Stimulated activated effector memory CD8-positive, alpha-beta T cell treated with anti-CD3 and anti-CD28 coated beads, Interleukin-12 subunit alpha, Interleukin-12 subunit beta, amount 100 ng/mL, for 72 hours (primary cell): ENCODE results near the gene HPN.
"Not testable (repeated sequence)": the region's sequence is repeated elsewhere in the genome, so short reads cannot be mapped to it uniquely, and the experiment has no call there.

Experiments
- ATAC-seq: fragments of 150-1000 bp; cut with Tn5 transposase; 2 replicates; pipeline ENCODE4 v1.10.0; 2021
- DNase-seq, 2 donors: peaks; one replicate each; pipeline ENCODE4 v3.0.0; 2021 to 2022; ENCODE audit warnings: low spot score in 2 of 2
- H3K27ac Mint-ChIP-seq: one replicate; pipeline ENCODE4 v1.8.0; 2022; ENCODE audit warnings: mild to moderate bottlenecking, mixed read lengths
- H3K36me3 Mint-ChIP-seq: one replicate; pipeline ENCODE4 v1.8.0; 2022; ENCODE audit warnings: mild to moderate bottlenecking, mixed read lengths
- H3K4me1 Mint-ChIP-seq: one replicate; pipeline ENCODE4 v1.8.0; 2022; ENCODE audit warnings: mixed read lengths
- H3K4me3 Mint-ChIP-seq: one replicate; pipeline ENCODE4 v1.8.0; 2022; ENCODE audit warnings: mild to moderate bottlenecking, mixed read lengths
- H3K9me3 Mint-ChIP-seq: one replicate; pipeline ENCODE4 v1.8.0; 2022; ENCODE audit warnings: mixed read lengths

HPN gene

GRCh38 chr19:35100588-35101533 lies 59.3 kb downstream of the HPN start:
- DNase-seq (no peak), ATAC-seq (no peak)
- Mint-ChIP-seq H3K36me3 (peaks cover 5% of the 10 kb centered on the region), H3K9me3 (no peaks in the 10 kb centered on the region), H3K4me1 (peaks cover 5% of the 10 kb centered on the region), H3K27ac (no peak overlapping the region), H3K4me3 (no peak overlapping the region)

DNA sequence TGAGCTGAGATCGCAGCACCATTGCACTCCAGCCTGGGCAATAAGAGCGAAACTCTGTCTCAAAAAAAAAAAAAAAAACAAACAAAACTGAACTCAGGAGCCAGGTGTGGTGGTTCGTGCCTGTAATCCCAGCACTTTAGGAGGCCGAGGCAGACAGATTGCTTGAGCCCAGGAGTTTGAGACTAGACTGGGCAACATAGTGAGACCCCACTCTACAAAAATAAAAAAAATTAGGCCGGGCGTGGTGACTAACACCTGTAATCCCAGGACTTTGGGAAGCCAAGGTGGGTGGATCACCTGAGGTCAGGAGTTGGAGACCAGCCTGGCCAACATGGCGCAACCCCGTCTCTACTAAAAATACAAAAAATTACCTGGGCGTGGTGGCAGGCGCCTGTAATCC lies 60.4 kb downstream of the HPN start:
- not testable (repeated sequence) for H3K36me3 Mint-ChIP-seq, ATAC-seq, H3K27ac Mint-ChIP-seq, H3K4me1 Mint-ChIP-seq, H3K4me3 Mint-ChIP-seq, DNase-seq, H3K9me3 Mint-ChIP-seq

DNA sequence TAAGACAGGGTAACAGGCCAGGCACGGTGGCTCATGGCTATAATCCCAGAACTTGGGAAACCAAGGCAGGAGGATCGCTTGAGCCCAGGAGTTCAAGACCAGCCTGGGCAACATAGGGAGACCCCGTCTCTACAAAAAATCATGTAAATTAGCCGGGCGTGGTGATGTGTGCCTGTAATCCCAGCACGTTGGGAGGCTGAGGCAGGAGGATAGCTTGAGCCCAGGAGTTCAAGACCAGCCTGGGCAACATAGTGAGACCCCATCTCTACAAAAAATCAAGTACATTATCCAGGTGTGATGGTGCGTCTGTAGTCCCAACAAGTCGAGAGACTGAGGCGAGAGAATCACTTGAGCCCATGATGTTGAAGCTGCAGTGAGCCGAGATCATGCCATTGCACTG lies 62.1 kb downstream of the HPN start:
- H3K36me3 Mint-ChIP-seq, ATAC-seq, H3K9me3 Mint-ChIP-seq, H3K27ac Mint-ChIP-seq, DNase-seq, H3K4me3 Mint-ChIP-seq: not testable (repeated sequence)
- H3K4me1 Mint-ChIP-seq, result peaks cover 12% of the 10 kb centered on the region

DNA sequence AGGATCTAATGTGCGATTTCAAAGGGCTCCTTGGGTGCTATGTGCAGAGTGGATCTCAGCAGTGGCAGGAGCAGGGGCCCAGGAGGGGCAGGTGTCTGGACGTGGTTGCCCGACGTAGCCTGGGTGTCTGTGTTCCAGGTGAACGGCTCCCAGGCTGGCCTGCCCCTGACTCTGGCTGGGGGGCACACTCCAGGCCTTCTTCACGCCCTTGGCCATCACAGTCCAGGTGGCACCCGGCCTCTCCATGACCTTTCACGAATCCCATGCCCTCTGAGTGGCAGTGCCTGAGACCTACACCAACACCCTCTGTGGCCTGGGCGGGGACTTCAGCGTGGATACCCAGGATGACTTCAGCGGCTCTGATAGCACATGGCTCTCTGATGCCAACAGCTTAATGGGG lies 62.8 kb downstream of the HPN start:
- Mint-ChIP-seq H3K36me3 (peaks cover 5% of the 10 kb centered on the region), H3K4me3 (no peak overlapping the region)
- no peak for ATAC-seq

DNA sequence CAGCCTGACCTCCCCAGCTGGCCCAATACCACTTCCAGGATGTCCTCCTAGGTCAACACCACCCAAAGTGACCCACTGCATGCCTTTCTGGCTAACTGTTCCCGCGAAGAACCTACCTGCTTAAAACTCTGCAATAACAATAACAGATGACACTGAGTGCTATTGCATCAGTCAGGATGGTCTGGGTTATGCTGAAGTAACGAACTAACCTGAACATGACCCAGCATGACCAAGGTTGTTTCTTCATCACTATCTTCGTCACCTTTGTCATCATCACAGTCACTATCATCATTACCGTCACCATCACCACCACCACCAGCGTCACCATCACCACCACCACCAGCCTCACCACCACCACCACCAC lies 63.5 kb downstream of the HPN start:
- ATAC-seq, result no peak
- Mint-ChIP-seq H3K27ac (no peak overlapping the region), H3K4me1 (peaks cover 12% of the 10 kb centered on the region), H3K4me3 (no peak overlapping the region), H3K36me3 (peaks cover 5% of the 10 kb centered on the region), H3K9me3 (peaks cover 3% of the 10 kb centered on the region)
- no peak for DNase-seq

More for the DNA sequence above, 62.8 kb downstream of the HPN start:
- Mint-ChIP-seq H3K4me1 (peaks cover 12% of the 10 kb centered on the region), H3K27ac (no peak overlapping the region), H3K9me3 (peaks cover 3% of the 10 kb centered on the region)
- DNase-seq, result no peak

GRCh38 chr19:35105411-35106290 lies 64.1 kb downstream of the HPN start:
- H3K27ac Mint-ChIP-seq, result no peak overlapping the region
- peaks cover 5% of the 10 kb centered on the region for H3K36me3 Mint-ChIP-seq
- no peak for DNase-seq

DNA sequence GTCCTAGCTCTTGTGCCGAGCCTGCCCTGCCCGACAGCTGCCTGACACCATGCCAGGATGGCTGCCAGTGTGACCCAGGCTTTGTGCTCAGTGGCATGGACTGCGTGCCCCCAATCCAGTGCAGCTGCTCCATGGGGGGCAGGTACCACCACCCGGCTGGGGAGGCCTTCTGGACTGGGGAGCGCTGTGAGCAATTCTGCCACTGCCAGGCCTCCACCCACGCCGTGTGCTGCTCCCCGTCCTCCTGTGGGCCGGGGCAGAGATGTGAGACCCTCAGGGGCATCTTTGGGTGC lies 64.7 kb downstream of the HPN start:
- DNase-seq (no peak), ATAC-seq (no peak)
- Mint-ChIP-seq H3K4me1 (peaks cover 12% of the 10 kb centered on the region), H3K9me3 (peaks cover 3% of the 10 kb centered on the region), H3K36me3 (peaks cover 5% of the 10 kb centered on the region), H3K27ac (no peak overlapping the region), H3K4me3 (no peak overlapping the region)

More at GRCh38 chr19:35105411-35106290, 64.1 kb downstream of the HPN start:
- H3K4me1 Mint-ChIP-seq, result peaks cover 12% of the 10 kb centered on the region
- no peak overlapping the region for H3K4me3 Mint-ChIP-seq
- peak; percentile 61 for ATAC-seq
- H3K9me3 Mint-ChIP-seq, result peaks cover 3% of the 10 kb centered on the region

DNA sequence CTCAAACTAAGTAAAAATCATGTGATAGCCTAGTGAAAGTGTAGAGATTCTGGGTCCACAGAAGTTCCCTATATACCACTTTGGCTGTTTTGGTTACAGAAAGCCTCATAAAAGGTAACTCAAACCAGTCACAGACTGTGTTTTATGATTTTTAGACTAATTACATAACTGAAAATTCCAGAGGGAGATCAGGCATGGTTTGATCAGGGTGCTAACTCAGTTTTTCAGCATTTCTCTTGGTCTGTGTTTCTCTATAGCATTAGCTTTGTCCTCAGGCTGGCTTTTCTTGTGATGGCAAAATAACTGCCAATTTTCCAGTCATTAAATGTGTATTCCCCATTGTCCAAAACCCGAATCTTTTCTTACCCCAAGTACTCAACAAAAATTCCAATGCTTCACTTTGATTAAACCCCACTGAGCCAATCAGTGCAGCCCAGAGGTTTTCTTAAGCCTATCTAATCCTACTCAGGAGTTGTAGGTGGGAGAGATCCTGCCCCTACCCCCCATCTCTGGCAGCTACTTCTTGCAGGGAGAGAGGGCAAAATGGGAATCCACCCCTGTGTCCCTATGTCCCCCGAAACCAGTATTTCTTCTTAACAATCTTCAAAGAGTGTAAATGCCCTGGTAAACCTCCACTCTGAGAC lies 65.5 kb downstream of the HPN start:
- peaks cover 12% of the 10 kb centered on the region for H3K4me1 Mint-ChIP-seq
- H3K4me3 Mint-ChIP-seq, result no peak overlapping the region
- peaks cover 3% of the 10 kb centered on the region for H3K9me3 Mint-ChIP-seq
- peaks cover 5% of the 10 kb centered on the region for H3K36me3 Mint-ChIP-seq
- ATAC-seq, result no peak
- H3K27ac Mint-ChIP-seq, result no peak overlapping the region
- no peak for DNase-seq

DNA sequence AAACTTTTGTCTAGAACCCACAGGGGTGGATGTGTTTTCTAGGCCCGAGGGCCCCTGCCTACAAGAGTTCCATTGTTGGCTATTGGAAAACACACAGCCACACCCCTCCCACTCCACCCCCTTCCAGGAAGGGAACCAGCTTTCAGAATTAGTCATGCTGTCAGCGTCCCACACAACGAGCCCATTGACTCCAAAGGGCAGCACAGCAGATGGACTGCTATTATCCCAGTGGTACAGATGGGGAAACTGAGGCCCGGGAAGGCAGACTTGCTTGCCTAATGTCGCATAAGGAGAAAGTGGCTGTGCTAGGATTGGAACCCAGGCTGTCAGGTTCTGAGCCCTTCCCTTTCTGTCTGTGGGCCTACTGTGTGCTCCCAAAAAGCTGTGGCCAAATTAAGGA lies 66.0 kb downstream of the HPN start:
- Mint-ChIP-seq H3K36me3 (peaks cover 4% of the 10 kb centered on the region), H3K4me3 (no peak overlapping the region), H3K9me3 (peaks cover 3% of the 10 kb centered on the region), H3K27ac (no peak overlapping the region), H3K4me1 (peaks cover 12% of the 10 kb centered on the region)
- DNase-seq (no peak), ATAC-seq (peak; percentile 36)

DNA sequence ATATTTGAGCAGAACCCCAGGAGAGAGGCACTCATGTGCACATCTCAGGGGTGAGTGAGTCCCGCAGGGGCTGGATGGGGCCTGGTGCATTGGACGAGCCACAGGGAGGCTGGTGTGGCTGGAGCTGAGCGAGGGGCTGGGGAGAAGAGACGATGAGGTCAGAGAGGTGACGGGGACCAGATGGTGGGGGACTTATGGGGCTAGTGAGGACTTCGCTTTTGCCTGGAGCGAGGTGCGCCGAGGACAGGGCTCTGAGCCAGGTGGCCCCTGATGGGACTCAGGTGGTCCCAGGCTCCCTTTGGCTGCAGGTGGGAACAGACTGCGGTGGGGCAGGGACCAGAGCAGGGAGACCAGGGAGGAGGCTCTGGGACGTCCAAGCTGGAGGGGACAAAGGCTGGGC lies 67.2 kb downstream of the HPN start:
- Mint-ChIP-seq H3K9me3 (peaks cover 3% of the 10 kb centered on the region), H3K4me3 (no peak overlapping the region), H3K36me3 (no peaks in the 10 kb centered on the region), H3K4me1 (peaks cover 7% of the 10 kb centered on the region), H3K27ac (peak overlapping the region; percentile 15)
- DNase-seq, result no peak
- no peak for ATAC-seq

DNA sequence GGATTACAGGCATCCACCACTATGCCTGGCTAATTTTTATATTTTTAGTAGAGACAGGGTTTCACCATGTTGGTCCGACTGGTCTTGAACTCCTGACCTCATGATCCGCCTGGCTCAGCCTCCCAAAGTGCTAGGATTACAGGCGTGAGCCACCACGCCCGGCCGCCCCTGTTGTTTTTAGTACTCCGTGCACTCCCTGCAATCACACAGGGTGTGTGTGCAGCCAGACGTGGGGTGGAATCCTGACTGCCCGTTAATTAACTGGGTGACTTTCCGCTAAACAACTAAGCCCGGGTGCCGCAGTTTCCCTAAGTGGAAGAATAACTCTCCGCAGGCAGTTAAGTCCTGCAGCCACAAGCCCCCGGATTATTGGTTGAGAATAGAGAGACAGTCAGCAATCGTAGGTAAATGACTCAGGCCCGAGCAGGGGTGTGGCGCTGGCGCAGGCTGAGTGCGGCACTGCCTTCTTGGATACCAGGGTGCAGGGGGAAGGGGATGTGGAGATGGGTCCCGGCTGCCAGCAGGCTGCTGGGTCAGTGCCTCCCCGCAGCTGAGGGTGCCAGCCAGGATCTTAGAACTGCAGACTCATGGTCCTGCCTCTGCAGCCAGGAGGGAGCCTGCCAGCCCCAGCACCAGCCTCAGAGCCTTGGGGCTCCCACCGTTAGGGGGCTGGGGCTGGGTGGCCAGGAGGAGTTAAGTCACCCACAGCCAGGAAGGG lies 68.0 kb downstream of the HPN start:
- Mint-ChIP-seq H3K27ac (no peak overlapping the region), H3K4me1 (peaks cover 10% of the 10 kb centered on the region), H3K9me3 (peaks cover 3% of the 10 kb centered on the region), H3K36me3 (no peaks in the 10 kb centered on the region), H3K4me3 (no peak overlapping the region)
- ATAC-seq (no peak), DNase-seq (no peak)

GRCh38 chr19:35110974-35111373 lies 69.5 kb downstream of the HPN start:
- Mint-ChIP-seq H3K36me3 (no peaks in the 10 kb centered on the region), H3K9me3 (peaks cover 2% of the 10 kb centered on the region), H3K4me1 (peaks cover 15% of the 10 kb centered on the region), H3K27ac (no peak overlapping the region), H3K4me3 (no peak overlapping the region)
- ATAC-seq (no peak), DNase-seq (no peak)

DNA sequence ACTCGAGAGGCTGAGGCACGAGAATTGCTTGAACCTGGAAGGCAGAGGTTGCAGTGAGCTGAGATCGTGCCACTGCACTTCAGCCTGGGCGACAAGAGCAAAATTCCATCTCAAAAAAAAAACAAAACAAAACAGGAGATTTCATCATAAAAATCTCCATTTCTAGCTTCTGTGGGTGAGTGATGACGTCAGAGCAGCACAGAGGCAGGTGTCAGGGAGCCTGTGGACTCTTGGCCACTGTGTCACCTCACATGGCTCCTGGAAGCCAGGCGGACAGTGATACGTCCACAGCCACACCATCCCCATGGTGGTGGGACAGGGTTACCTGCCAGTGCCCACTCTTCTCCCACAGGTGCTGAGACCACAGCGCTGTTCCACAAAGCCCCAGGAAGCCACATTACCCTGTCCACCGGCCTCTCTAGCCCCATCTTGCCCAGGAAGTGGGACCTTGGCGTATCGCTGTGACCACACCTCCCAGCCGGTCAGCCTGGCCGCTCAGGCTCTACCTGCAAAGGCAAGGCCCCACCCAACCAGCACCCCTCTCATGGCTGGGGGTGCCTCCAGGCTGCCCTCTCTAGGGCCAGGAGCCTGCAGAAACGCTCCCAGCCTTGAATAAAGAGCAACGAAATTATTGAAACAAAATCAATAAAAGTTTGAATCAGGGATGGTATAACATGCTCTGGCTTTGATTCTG lies 71.6 kb downstream of the HPN start:
- H3K27ac Mint-ChIP-seq, result no peak overlapping the region
- H3K4me1 Mint-ChIP-seq, result peaks cover 8% of the 10 kb centered on the region
- DNase-seq, result no peak
- no peak overlapping the region for H3K4me3 Mint-ChIP-seq
- no peaks in the 10 kb centered on the region for H3K36me3 Mint-ChIP-seq
- ATAC-seq, result no peak
- H3K9me3 Mint-ChIP-seq, result no peaks in the 10 kb centered on the region

- peak; percentile 69 to 89 for DNase-seq
- Mint-ChIP-seq H3K27ac (no peak overlapping the region), H3K4me3 (peak overlapping the region; percentile 41), H3K36me3 (no peaks in the 10 kb centered on the region), H3K4me1 (peaks cover 8% of the 10 kb centered on the region), H3K9me3 (no peaks in the 10 kb centered on the region)
- peak; percentile 78 for ATAC-seq
Measured at GRCh38 chr19:35114353-35115176, 73.0 kb downstream of the HPN start.
